Measurements from ENCODE around the gene EIF3D. TPM values are rescaled to one million over a fixed set of nuclear protein-coding genes. Genes with fewer than 3 reads are reported as not detected.

EIF3D gene
- total and polyA plus RNA-seq, 2 experiments from 2014 or later = 148 to 381 TPM

DNA sequence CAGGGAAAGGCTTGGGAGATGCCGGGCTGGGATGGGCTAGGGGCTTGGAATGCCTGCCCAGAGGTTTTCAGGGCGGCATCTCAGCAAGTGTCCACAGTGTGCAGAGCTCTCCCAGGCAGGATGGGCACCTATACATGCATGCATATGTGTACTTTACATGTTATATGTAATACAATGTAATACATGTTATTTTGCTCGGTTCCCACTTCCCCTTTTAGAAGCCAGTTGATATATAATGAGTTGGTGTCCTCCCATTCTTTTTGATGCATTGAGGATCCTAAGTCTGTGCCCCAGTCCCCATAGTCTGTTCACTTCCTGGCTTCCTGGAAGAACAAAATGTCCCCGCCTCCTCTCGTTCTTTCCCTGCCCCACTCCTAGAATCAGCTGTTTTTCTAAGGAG lies 20.1 kb upstream of the EIF3D start:
- no peak for ATAC-seq
- no peak for TF ChIP-seq EZH2phosphoT487 (IDR thresholded peaks at IDR 0.05; ENCODE audit: unreplicated experiment)
- TF ChIP-seq, protein P1, sequence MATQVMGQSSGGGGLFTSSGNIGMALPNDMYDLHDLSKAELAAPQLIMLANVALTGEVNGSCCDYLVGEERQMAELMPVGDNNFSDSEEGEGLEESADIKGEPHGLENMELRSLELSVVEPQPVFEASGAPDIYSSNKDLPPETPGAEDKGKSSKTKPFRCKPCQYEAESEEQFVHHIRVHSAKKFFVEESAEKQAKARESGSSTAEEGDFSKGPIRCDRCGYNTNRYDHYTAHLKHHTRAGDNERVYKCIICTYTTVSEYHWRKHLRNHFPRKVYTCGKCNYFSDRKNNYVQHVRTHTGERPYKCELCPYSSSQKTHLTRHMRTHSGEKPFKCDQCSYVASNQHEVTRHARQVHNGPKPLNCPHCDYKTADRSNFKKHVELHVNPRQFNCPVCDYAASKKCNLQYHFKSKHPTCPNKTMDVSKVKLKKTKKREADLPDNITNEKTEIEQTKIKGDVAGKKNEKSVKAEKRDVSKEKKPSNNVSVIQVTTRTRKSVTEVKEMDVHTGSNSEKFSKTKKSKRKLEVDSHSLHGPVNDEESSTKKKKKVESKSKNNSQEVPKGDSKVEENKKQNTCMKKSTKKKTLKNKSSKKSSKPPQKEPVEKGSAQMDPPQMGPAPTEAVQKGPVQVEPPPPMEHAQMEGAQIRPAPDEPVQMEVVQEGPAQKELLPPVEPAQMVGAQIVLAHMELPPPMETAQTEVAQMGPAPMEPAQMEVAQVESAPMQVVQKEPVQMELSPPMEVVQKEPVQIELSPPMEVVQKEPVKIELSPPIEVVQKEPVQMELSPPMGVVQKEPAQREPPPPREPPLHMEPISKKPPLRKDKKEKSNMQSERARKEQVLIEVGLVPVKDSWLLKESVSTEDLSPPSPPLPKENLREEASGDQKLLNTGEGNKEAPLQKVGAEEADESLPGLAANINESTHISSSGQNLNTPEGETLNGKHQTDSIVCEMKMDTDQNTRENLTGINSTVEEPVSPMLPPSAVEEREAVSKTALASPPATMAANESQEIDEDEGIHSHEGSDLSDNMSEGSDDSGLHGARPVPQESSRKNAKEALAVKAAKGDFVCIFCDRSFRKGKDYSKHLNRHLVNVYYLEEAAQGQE (IDR thresholded peaks at IDR 0.05; ENCODE audit: unreplicated experiment) = no peak
- no peak for TF ChIP-seq STAT1 (IDR thresholded peaks at IDR 0.05; ENCODE audit: unreplicated experiment)
- no peak for TF ChIP-seq JUNB (IDR thresholded peaks at IDR 0.05; ENCODE audit: unreplicated experiment)
- TF ChIP-seq ZNF331 (CRISPR knock-in tag; IDR thresholded peaks at IDR 0.05; ENCODE audit: low read depth) = no peak
- no peak for TF ChIP-seq NANOG (IDR thresholded peaks at IDR 0.05; ENCODE audit: borderline replicate concordance)
- no peak for TF ChIP-seq EZH2 (IDR thresholded peaks at IDR 0.05; ENCODE audit: low read depth, unreplicated experiment)
- TF ChIP-seq, protein P2, sequence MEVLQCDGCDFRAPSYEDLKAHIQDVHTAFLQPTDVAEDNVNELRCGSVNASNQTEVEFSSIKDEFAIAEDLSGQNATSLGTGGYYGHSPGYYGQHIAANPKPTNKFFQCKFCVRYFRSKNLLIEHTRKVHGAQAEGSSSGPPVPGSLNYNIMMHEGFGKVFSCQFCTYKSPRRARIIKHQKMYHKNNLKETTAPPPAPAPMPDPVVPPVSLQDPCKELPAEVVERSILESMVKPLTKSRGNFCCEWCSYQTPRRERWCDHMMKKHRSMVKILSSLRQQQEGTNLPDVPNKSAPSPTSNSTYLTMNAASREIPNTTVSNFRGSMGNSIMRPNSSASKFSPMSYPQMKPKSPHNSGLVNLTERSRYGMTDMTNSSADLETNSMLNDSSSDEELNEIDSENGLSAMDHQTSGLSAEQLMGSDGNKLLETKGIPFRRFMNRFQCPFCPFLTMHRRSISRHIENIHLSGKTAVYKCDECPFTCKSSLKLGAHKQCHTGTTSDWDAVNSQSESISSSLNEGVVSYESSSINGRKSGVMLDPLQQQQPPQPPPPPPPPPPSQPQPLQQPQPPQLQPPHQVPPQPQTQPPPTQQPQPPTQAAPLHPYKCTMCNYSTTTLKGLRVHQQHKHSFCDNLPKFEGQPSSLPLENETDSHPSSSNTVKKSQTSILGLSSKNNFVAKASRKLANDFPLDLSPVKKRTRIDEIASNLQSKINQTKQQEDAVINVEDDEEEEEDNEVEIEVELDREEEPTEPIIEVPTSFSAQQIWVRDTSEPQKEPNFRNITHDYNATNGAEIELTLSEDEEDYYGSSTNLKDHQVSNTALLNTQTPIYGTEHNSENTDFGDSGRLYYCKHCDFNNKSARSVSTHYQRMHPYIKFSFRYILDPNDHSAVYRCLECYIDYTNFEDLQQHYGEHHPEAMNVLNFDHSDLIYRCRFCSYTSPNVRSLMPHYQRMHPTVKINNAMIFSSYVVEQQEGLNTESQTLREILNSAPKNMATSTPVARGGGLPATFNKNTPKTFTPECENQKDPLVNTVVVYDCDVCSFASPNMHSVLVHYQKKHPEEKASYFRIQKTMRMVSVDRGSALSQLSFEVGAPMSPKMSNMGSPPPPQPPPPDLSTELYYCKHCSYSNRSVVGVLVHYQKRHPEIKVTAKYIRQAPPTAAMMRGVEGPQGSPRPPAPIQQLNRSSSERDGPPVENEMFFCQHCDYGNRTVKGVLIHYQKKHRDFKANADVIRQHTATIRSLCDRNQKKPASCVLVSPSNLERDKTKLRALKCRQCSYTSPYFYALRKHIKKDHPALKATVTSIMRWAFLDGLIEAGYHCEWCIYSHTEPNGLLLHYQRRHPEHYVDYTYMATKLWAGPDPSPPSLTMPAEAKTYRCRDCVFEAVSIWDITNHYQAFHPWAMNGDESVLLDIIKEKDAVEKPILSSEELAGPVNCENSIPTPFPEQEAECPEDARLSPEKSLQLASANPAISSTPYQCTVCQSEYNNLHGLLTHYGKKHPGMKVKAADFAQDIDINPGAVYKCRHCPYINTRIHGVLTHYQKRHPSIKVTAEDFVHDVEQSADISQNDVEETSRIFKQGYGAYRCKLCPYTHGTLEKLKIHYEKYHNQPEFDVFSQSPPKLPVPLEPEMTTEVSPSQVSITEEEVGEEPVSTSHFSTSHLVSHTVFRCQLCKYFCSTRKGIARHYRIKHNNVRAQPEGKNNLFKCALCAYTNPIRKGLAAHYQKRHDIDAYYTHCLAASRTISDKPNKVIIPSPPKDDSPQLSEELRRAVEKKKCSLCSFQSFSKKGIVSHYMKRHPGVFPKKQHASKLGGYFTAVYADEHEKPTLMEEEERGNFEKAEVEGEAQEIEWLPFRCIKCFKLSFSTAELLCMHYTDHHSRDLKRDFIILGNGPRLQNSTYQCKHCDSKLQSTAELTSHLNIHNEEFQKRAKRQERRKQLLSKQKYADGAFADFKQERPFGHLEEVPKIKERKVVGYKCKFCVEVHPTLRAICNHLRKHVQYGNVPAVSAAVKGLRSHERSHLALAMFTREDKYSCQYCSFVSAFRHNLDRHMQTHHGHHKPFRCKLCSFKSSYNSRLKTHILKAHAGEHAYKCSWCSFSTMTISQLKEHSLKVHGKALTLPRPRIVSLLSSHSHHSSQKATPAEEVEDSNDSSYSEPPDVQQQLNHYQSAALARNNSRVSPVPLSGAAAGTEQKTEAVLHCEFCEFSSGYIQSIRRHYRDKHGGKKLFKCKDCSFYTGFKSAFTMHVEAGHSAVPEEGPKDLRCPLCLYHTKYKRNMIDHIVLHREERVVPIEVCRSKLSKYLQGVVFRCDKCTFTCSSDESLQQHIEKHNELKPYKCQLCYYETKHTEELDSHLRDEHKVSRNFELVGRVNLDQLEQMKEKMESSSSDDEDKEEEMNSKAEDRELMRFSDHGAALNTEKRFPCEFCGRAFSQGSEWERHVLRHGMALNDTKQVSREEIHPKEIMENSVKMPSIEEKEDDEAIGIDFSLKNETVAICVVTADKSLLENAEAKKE (CRISPR knock-in tag; IDR thresholded peaks at IDR 0.05) = no peak
- TF ChIP-seq ZNF114 (CRISPR knock-in tag; IDR thresholded peaks at IDR 0.05) = no peak
- TF ChIP-seq, protein P3, sequence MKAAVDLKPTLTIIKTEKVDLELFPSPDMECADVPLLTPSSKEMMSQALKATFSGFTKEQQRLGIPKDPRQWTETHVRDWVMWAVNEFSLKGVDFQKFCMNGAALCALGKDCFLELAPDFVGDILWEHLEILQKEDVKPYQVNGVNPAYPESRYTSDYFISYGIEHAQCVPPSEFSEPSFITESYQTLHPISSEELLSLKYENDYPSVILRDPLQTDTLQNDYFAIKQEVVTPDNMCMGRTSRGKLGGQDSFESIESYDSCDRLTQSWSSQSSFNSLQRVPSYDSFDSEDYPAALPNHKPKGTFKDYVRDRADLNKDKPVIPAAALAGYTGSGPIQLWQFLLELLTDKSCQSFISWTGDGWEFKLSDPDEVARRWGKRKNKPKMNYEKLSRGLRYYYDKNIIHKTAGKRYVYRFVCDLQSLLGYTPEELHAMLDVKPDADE (IDR thresholded peaks at IDR 0.05) = no peak
- no peak for TF ChIP-seq POLR2AphosphoS5 (IDR thresholded peaks at IDR 0.05; ENCODE audit: low read depth)
- no peak for TF ChIP-seq CREB1 (CRISPR knock-in tag; IDR thresholded peaks at IDR 0.05; ENCODE audit: low read depth)
- TF ChIP-seq, protein P4, sequence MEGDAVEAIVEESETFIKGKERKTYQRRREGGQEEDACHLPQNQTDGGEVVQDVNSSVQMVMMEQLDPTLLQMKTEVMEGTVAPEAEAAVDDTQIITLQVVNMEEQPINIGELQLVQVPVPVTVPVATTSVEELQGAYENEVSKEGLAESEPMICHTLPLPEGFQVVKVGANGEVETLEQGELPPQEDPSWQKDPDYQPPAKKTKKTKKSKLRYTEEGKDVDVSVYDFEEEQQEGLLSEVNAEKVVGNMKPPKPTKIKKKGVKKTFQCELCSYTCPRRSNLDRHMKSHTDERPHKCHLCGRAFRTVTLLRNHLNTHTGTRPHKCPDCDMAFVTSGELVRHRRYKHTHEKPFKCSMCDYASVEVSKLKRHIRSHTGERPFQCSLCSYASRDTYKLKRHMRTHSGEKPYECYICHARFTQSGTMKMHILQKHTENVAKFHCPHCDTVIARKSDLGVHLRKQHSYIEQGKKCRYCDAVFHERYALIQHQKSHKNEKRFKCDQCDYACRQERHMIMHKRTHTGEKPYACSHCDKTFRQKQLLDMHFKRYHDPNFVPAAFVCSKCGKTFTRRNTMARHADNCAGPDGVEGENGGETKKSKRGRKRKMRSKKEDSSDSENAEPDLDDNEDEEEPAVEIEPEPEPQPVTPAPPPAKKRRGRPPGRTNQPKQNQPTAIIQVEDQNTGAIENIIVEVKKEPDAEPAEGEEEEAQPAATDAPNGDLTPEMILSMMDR (conservative IDR thresholded peaks at IDR 0.05; ENCODE audit: low read depth in 2 of 2) = no peak
- H3K4me2 ChIP-seq = no peak overlapping the region

More for the DNA sequence above, 20.1 kb upstream of the EIF3D start:
- no peaks in the 10 kb centered on the region for H3K9me2 ChIP-seq (ENCODE audit: insufficient read depth)
- DNase-seq (ENCODE audit: low spot score) = no peak
- H3K27me3 ChIP-seq (ENCODE audit: insufficient read depth) = no peaks in the 10 kb centered on the region
- no peaks in the 10 kb centered on the region for H4K20me1 ChIP-seq (replicated peaks; ENCODE audit: insufficient read depth)
- H2AFZ ChIP-seq = peak overlapping the region; percentile 63
- no peaks in the 10 kb centered on the region for H3K79me2 ChIP-seq (replicated peaks; ENCODE audit: insufficient read depth)
- Mint-ChIP-seq H3K4me3 (no peak overlapping the region), H3K27ac (no peak overlapping the region), H3K9me3 (no peaks in the 10 kb centered on the region; the same call in 2 of the 3 replicates), H3K27me3 (ENCODE audit: insufficient read depth, low read depth, poor library complexity) (peaks cover 9% of the 10 kb centered on the region), H3K36me3 (ENCODE audit: low read depth) (no peaks in the 10 kb centered on the region), H3K4me1 (peaks cover 30% of the 10 kb centered on the region)
- H3K4me1 ChIP-seq (ENCODE audit: insufficient read depth) = peaks cover 14% of the 10 kb centered on the region
- H3K27ac ChIP-seq (ENCODE audit: low read depth) = no peak overlapping the region
- H3K36me3 ChIP-seq (ENCODE audit: insufficient read depth) = no peaks in the 10 kb centered on the region
- no peak overlapping the region for H3K4me3 ChIP-seq
- H3F3A ChIP-seq (replicated peaks; ENCODE audit: low read depth) = 0 out of 2 replicates have a peak, but pooled peaks cover 3% of the 10 kb centered on the region

Data from GM23338 (cell line).